Activated CD4-positive, alpha-beta T cell treated with anti-CD3 and anti-CD28 coated beads, Interleukin-2, amount 10 ng/mL, durations not matched to agents 7 days and 5 days (primary cell): ENCODE results near the gene SCGB1A1. TPM values are rescaled to one million over a fixed set of nuclear protein-coding genes. Genes with fewer than 3 reads are reported as not detected.

Experiments used
- CTCF ChIA-PET: fragments of 350-600 bp; sonication (Branson Sonifier 250); formaldehyde crosslinking; loops from one replicate; lab custom pipeline; 2021; ENCODE audit warnings: antibody characterized with exemption; lab: Charles Lee
- POLR2A ChIA-PET: fragments of 350-600 bp; sonication (Branson Sonifier 250); formaldehyde crosslinking; loops from one replicate; lab custom pipeline; 2021; ENCODE audit warnings: antibody characterized with exemption; lab: Charles Lee
- DNase-seq: peaks from one replicate; pipeline ENCODE4 v3.0.0-alpha.2; 2020
- H3K27ac Mint-ChIP-seq: one replicate; pipeline ENCODE4 v1.8.0; 2021; ENCODE audit warnings: mild to moderate bottlenecking, moderate library complexity, mixed read lengths
- H3K27me3 Mint-ChIP-seq: one replicate; pipeline ENCODE4 v1.8.0; 2021; ENCODE audit warnings: mixed read lengths
- H3K36me3 Mint-ChIP-seq: one replicate; pipeline ENCODE4 v1.8.0; 2021; ENCODE audit warnings: low read depth, mixed read lengths
- H3K4me1 Mint-ChIP-seq: one replicate; pipeline ENCODE4 v1.8.0; 2021; ENCODE audit warnings: mixed read lengths
- H3K4me3 Mint-ChIP-seq: one replicate; pipeline ENCODE4 v1.8.0; 2021; ENCODE audit warnings: mild to moderate bottlenecking, moderate library complexity, mixed read lengths
- H3K9me3 Mint-ChIP-seq: one replicate; pipeline ENCODE4 v1.8.0; 2021; ENCODE audit warnings: mixed read lengths
- total RNA-seq, 2 experiments: library from RNA; stranded (reverse); gene quantifications; one replicate each; pipeline ENCODE4 v1.2.3, GENCODE V29; 2021

SCGB1A1 gene
- total RNA-seq, 2 experiments from 2014 or later: not detected

GRCh38 chr11:62431171-62431901, 12.5 kb downstream of the SCGB1A1 start:
- no peak overlapping the region for H3K27ac Mint-ChIP-seq
- POLR2A ChIA-PET: no interaction called here
- H3K4me3 Mint-ChIP-seq: no peak overlapping the region
- H3K9me3 Mint-ChIP-seq: no peaks in the 10 kb centered on the region
- H3K36me3 Mint-ChIP-seq: no peaks in the 10 kb centered on the region
- H3K4me1 Mint-ChIP-seq: peaks cover 74% of the 10 kb centered on the region
- DNase-seq: no peak
- CTCF ChIA-PET: no interaction called here
- H3K27me3 Mint-ChIP-seq: no peaks in the 10 kb centered on the region

GRCh38 chr11:62432695-62433094, 13.9 kb downstream of the SCGB1A1 start:
- CTCF ChIA-PET: no interaction called here

GRCh38 chr11:62433141-62433903, 14.5 kb downstream of the SCGB1A1 start:
- ChIA-PET CTCF (interaction anchor here (0.6 to 1.9 kb wide), 5 partner anchors 9 to 124 kb away, joined by 3 to 6 read pairs (median 3); no protein-coding TSS in a partner anchor), POLR2A (no interaction called here)
- Mint-ChIP-seq H3K4me3 (no peak overlapping the region), H3K4me1 (peaks cover 57% of the 10 kb centered on the region), H3K36me3 (no peaks in the 10 kb centered on the region), H3K9me3 (no peaks in the 10 kb centered on the region), H3K27me3 (no peaks in the 10 kb centered on the region), H3K27ac (no peak overlapping the region)
- DNase-seq: no peak

More at GRCh38 chr11:62432695-62433094, 13.9 kb downstream of the SCGB1A1 start:
- H3K9me3 Mint-ChIP-seq: no peaks in the 10 kb centered on the region
- POLR2A ChIA-PET: no interaction called here
- H3K27me3 Mint-ChIP-seq: no peaks in the 10 kb centered on the region
- no peak overlapping the region for H3K27ac Mint-ChIP-seq
- no peak overlapping the region for H3K4me3 Mint-ChIP-seq
- H3K36me3 Mint-ChIP-seq: no peaks in the 10 kb centered on the region
- H3K4me1 Mint-ChIP-seq: peaks cover 61% of the 10 kb centered on the region
- DNase-seq: no peak

GRCh38 chr11:62433904-62434276, 15.1 kb downstream of the SCGB1A1 start:
- POLR2A ChIA-PET: no interaction called here
- Mint-ChIP-seq H3K4me3 (no peak overlapping the region), H3K36me3 (no peaks in the 10 kb centered on the region), H3K27ac (no peak overlapping the region), H3K9me3 (no peaks in the 10 kb centered on the region), H3K27me3 (no peaks in the 10 kb centered on the region), H3K4me1 (peaks cover 51% of the 10 kb centered on the region)
- DNase-seq: no peak
- CTCF ChIA-PET: interaction anchor here (0.6 to 1.9 kb wide), 5 partner anchors 9 to 123 kb away, joined by 3 to 6 read pairs (median 3); no protein-coding TSS in a partner anchor

- Mint-ChIP-seq H3K27me3 (no peaks in the 10 kb centered on the region), H3K9me3 (no peaks in the 10 kb centered on the region), H3K27ac (no peak overlapping the region), H3K4me1 (peaks cover 36% of the 10 kb centered on the region), H3K36me3 (no peaks in the 10 kb centered on the region), H3K4me3 (no peak overlapping the region)
- ChIA-PET POLR2A (interaction anchor here (0.6 kb wide), 1 partner anchor 97 kb away, joined by 6 read pairs; no protein-coding TSS in a partner anchor), CTCF (interaction anchor here (0.5 to 2.0 kb wide), 4 partner anchors 11 to 107 kb away, joined by 3 to 8 read pairs (median 4); no protein-coding TSS in a partner anchor)
- no peak for DNase-seq
Observed at GRCh38 chr11:62435846-62436660, 17.2 kb downstream of the SCGB1A1 start.

GRCh38 chr11:62437616-62438015, 18.8 kb downstream of the SCGB1A1 start:
- no peak overlapping the region for H3K4me3 Mint-ChIP-seq
- CTCF ChIA-PET: interaction anchor here (2.0 kb wide), 1 partner anchor 13 kb away, joined by 8 read pairs; no protein-coding TSS in a partner anchor
- H3K27ac Mint-ChIP-seq: no peak overlapping the region

GRCh38 chr11:62438641-62439040, 19.8 kb downstream of the SCGB1A1 start:
- H3K36me3 Mint-ChIP-seq: no peaks in the 10 kb centered on the region
- ChIA-PET POLR2A (no interaction called here), CTCF (interaction anchor here (1.3 kb wide), 1 partner anchor 104 kb away, joined by 3 read pairs; no protein-coding TSS in a partner anchor)
- DNase-seq: no peak
- H3K4me1 Mint-ChIP-seq: peaks cover 19% of the 10 kb centered on the region
- no peaks in the 10 kb centered on the region for H3K9me3 Mint-ChIP-seq
- no peak overlapping the region for H3K4me3 Mint-ChIP-seq
- no peak overlapping the region for H3K27ac Mint-ChIP-seq
- no peaks in the 10 kb centered on the region for H3K27me3 Mint-ChIP-seq

More at GRCh38 chr11:62437616-62438015, 18.8 kb downstream of the SCGB1A1 start:
- DNase-seq: no peak
- Mint-ChIP-seq H3K9me3 (no peaks in the 10 kb centered on the region), H3K36me3 (no peaks in the 10 kb centered on the region), H3K4me1 (peaks cover 26% of the 10 kb centered on the region), H3K27me3 (no peaks in the 10 kb centered on the region)
- POLR2A ChIA-PET: no interaction called here

- H3K4me3 Mint-ChIP-seq: no peak overlapping the region
- H3K36me3 Mint-ChIP-seq: no peaks in the 10 kb centered on the region
- POLR2A ChIA-PET: no interaction called here
- H3K4me1 Mint-ChIP-seq: peaks cover 19% of the 10 kb centered on the region
- CTCF ChIA-PET: interaction anchor here (0.7 to 2.8 kb wide), 2 partner anchors 15 to 230 kb away, joined by 3 to 11 read pairs; no protein-coding TSS in a partner anchor
- no peaks in the 10 kb centered on the region for H3K27me3 Mint-ChIP-seq
- no peak for DNase-seq
- H3K9me3 Mint-ChIP-seq: no peaks in the 10 kb centered on the region
- H3K27ac Mint-ChIP-seq: no peak overlapping the region
Observed at GRCh38 chr11:62439785-62440602, 21.2 kb downstream of the SCGB1A1 start.

- peak overlapping the region; percentile 63 for H3K4me3 Mint-ChIP-seq
- no peak for DNase-seq
- no peaks in the 10 kb centered on the region for H3K9me3 Mint-ChIP-seq
- CTCF ChIA-PET: interaction anchor here (1.0 to 1.7 kb wide), 5 partner anchors 10 to 99 kb away, joined by 3 to 8 read pairs (median 4); no protein-coding TSS in a partner anchor
- H3K36me3 Mint-ChIP-seq: no peaks in the 10 kb centered on the region
- POLR2A ChIA-PET: no interaction called here
- peaks cover 10% of the 10 kb centered on the region for H3K4me1 Mint-ChIP-seq
- H3K27me3 Mint-ChIP-seq: peaks cover 12% of the 10 kb centered on the region
- no peak overlapping the region for H3K27ac Mint-ChIP-seq
Observed at GRCh38 chr11:62443390-62444235, 24.8 kb downstream of the SCGB1A1 start.

- Mint-ChIP-seq H3K27me3 (peaks cover 12% of the 10 kb centered on the region), H3K9me3 (no peaks in the 10 kb centered on the region), H3K36me3 (no peaks in the 10 kb centered on the region), H3K27ac (no peak overlapping the region), H3K4me3 (peak overlapping the region; percentile 63), H3K4me1 (peaks cover 10% of the 10 kb centered on the region)
- peak; percentile 29 for DNase-seq
- POLR2A ChIA-PET: no interaction called here
- CTCF ChIA-PET: interaction anchor here (1.0 to 1.7 kb wide), 5 partner anchors 9 to 98 kb away, joined by 3 to 8 read pairs (median 4); no protein-coding TSS in a partner anchor
Observed at GRCh38 chr11:62444236-62444833, 25.5 kb downstream of the SCGB1A1 start.
